Fibroblast of mammary gland (primary cell): ENCODE measurements around the gene COL12A1.

ENCODE experiments used
- DNase-seq: peaks from one replicate; pipeline ENCODE4 v3.0.0-alpha.2; 2010; ENCODE audit warnings: low read depth
- H3K4me3 ChIP-seq: 2 replicates; pipeline ENCODE4 v1.5.1; 2011; ENCODE audit warnings: low read depth, mild to moderate bottlenecking, low read length, moderate library complexity; ENCODE audit not compliant: control insufficient read depth
- TF ChIP-seq, protein P1 (sequence below): conservative IDR thresholded peaks from 2 replicates; pipeline ENCODE4 v1.5.1; 2011; ENCODE audit warnings: low read depth, low read length, inconsistent platforms; ENCODE audit not compliant: control insufficient read depth, insufficient read depth

Gene COL12A1

DNA sequence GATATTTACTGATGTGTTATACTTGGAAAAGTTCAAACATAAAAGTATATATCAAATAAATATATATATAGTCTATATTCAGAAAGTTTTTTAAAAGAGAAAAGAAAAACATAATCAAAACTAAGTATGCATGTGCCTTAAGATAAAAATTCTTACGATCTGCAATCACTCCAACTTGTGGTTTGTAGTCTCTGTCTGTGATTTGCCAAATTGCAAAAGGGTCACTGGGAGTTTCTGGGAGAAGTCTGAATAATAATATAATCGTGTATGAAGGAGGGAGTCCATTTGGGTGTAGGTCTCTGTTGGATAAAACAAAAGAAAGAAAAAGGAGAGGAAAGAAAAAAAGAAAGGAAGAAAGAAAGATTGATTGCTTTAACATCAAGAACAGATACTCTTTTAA, 92.4 kb downstream of the COL12A1 start:
- no peak overlapping the region for H3K4me3 ChIP-seq
- DNase-seq: peak; percentile 52
- TF ChIP-seq, protein P1, sequence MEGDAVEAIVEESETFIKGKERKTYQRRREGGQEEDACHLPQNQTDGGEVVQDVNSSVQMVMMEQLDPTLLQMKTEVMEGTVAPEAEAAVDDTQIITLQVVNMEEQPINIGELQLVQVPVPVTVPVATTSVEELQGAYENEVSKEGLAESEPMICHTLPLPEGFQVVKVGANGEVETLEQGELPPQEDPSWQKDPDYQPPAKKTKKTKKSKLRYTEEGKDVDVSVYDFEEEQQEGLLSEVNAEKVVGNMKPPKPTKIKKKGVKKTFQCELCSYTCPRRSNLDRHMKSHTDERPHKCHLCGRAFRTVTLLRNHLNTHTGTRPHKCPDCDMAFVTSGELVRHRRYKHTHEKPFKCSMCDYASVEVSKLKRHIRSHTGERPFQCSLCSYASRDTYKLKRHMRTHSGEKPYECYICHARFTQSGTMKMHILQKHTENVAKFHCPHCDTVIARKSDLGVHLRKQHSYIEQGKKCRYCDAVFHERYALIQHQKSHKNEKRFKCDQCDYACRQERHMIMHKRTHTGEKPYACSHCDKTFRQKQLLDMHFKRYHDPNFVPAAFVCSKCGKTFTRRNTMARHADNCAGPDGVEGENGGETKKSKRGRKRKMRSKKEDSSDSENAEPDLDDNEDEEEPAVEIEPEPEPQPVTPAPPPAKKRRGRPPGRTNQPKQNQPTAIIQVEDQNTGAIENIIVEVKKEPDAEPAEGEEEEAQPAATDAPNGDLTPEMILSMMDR: no peak

DNA sequence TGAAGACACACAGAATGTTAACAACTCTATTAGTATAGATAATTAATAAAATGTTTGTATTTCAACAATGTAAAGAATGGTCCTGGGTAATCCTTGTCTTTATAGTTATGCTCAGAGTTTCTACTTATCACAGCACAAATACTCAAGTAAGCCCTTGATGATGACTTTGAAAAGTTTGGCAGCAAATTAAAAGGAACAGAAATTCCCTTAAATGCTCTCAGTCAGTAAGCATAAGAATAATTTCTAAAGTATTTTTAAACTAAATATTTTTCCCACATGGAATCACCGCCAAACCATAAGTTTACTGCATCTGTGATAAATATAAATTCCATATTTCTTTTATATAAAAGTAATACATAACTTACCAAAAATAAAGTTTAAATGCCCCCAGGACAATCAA, 96.1 kb downstream of the COL12A1 start:
- no peak overlapping the region for H3K4me3 ChIP-seq
- DNase-seq: no peak
- TF ChIP-seq, protein P1: no peak

DNA sequence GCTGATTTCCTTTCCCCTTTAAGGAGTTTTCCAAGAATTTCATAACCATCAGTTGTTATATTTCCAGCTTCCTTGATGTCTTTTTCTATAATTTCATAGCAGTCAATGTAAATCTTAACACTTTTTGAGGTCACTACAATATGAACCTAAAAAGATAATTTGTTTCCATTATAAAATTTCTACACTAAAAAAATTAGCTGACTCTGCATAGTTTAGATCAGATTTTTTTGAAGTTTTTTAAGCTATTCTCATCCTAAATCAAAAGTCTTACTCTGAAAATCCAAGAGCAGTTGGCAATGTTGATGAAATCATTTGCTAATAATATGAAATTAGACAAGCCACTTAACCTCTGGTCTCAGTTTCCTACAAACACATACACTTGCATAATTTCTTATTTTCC, 96.8 kb downstream of the COL12A1 start:
- DNase-seq: no peak
- TF ChIP-seq, protein P1: no peak
- H3K4me3 ChIP-seq: no peak overlapping the region

DNA sequence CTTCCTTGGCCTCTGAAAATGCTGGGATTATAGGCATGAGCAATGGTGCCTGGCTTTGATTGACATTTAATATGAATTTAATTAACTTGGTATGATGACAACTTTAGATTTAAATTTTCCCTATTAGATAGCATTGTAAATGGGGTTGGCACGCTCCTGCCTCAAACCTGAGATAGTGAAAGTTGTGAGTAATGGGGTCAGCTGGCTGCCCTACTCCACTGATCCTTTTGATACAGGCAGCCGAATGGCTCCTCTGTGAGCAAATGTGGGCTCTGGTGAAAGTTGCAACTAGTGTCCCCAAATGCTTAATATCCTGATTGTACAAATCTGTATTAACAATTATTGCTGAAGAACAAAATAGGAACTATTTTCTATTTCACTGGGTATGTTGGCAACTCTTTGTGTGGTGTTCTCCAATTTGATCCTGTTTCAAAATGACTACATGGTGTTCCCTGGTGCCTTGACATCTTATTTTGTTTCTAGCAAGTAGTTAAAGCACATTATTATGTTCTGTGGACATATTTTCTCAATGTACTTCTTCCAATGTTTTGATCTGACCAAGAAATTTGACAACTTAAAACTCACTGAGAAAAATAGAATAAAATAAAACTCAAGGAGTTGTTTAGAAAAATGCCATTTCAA, 97.4 kb downstream of the COL12A1 start:
- no peak overlapping the region for H3K4me3 ChIP-seq
- no peak for DNase-seq
- TF ChIP-seq, protein P1: no peak

DNA sequence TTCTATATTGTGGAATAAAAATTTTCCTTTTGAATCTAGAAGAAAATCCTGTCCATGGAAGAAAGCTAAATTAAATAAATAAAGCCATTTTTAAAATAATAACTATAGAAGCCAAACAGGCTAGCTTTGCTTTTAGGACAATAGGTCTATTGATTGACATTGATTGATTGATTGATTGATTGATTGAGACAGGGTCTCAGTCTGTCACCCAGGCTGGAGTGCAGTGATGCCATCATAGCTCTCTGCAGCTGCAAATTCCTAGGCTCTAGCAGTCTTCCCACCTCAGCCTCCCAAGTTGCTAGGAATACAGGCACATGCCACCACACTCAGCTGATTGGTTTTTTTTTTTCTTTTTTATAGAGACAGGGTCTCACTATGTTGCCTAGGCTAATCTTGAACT, 97.9 kb downstream of the COL12A1 start:
- TF ChIP-seq, protein P1: no peak
- H3K4me3 ChIP-seq: no peak overlapping the region
- no peak for DNase-seq

DNA sequence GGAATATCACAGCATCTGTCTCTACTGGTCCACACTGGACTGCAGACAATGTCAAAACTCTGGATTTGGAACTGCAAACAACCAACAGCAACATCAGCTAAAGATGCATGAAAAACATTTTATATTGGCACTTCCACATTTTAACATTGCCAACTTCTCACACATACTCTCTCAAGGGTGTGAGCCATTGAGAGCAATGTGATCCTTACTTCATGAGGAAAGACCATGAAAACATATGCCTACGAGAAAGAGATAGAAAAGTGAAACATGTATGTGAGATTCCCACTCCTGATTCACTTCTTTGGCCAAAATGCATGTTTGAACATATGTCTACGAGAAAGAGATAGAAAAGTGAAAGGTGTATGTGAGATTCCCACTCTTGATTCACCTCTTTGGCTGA, 99.4 kb downstream of the COL12A1 start:
- H3K4me3 ChIP-seq: no peak overlapping the region
- TF ChIP-seq, protein P1: no peak
- no peak for DNase-seq

DNA sequence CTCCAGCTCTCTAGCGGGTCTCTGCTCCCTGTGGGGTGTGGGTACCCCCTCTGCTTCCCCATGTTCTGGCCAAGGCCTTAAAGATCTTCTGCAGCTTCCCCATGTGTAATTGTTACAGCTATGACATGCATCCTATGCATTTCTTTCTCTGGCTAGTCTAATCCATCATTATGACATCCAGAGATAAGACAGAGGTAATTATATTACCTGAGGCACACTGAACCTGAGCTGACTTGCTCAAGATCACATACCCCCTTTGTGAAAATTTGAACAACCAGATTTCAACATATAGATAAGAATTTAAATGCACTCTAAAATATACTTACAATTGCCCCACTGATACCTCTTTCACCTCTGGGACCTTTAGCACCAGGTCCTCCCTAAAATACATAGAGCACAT, 102.4 kb downstream of the COL12A1 start:
- H3K4me3 ChIP-seq: no peak overlapping the region
- TF ChIP-seq, protein P1: no peak
- DNase-seq: no peak
